ENCODE data around the gene ZC3H12C. TPM values are rescaled to one million over a fixed set of nuclear protein-coding genes. Genes with fewer than 3 reads are reported as not detected.
"Not testable (repeated sequence)": the region's sequence is repeated elsewhere in the genome, so short reads cannot be mapped to it uniquely, and the experiment has no call there.

Gene ZC3H12C
- total RNA-seq, 2 donors from 2014 or later: 0.02 to 0.54 TPM

DNA sequence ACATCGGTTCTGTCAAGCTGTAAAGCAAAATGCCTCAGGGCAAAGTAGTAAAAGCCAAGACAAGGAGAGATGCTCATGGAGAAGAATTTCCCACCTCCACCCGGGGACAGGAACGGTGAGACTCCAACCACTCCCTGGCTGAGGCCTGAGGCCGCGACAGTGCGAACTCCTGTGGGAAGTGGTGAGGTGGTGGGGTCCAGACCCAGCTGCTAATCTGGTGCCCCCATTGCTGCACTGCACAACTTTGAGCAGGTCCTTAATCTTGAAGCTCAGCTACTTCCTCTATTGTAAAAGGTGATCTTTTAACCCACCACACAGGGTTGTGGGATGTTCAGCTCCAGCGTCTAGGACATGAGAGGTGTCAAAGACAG is 83.9 kb downstream of the ZC3H12C start:
- DNase-seq (ENCODE audit: low spot score in 2 of 2): no peak
- H3K36me3 Mint-ChIP-seq: no peaks in the 10 kb centered on the region
- ATAC-seq: no peak
- no peak overlapping the region for H3K27ac Mint-ChIP-seq
- H3K9me3 Mint-ChIP-seq: no peaks in the 10 kb centered on the region

DNA sequence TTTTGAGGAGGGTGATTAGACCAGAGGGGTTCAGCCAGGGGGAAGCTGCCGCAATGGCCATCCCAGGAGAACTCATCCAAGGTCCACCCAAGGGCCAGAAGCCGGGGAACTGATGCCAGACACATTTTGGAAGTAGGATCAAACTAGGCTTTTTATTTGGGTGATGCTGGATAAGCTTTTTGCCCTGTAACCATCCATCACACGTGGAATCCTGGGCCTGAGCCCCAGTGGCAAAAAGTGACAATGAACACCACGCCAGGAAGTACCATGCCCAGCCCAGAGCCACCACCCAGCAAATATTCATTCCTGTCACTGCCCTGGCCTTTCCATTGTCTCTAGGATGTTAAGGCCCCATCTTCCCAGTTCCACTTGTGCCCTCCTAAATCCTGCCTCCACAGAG is 85.9 kb downstream of the ZC3H12C start:
- H3K27ac Mint-ChIP-seq: peak overlapping the region in 1 of 2 donors; percentile 0
- no peaks in the 10 kb centered on the region for H3K9me3 Mint-ChIP-seq
- ATAC-seq: no peak
- H3K36me3 Mint-ChIP-seq: no peaks in the 10 kb centered on the region
- no peak for DNase-seq (ENCODE audit: low spot score in 2 of 2)

DNA sequence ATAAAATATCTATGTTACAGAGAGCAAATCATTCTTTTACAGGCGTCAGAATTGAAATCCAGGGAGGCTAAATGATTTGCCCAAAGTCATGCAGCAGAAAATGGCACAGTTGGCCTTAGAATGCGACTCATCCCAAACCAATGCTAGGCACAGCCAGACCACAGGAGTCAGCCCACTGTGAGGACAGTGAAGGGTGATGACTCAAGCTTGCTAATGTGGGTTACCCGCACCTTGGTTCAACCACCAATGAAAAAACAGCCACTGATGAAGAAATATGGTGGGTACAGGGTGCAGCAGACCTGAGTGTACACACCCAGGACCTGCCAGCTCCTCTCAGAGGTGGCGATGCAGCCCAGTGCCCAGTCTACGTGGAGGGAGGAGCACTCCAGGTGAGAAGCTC is 89.7 kb downstream of the ZC3H12C start:
- DNase-seq (ENCODE audit: low spot score in 2 of 2) (no peak), ATAC-seq (peak; percentile 45 to 79)
- Mint-ChIP-seq H3K9me3 (no peaks in the 10 kb centered on the region), H3K27ac (no peak overlapping the region), H3K36me3 (no peaks in the 10 kb centered on the region)

DNA sequence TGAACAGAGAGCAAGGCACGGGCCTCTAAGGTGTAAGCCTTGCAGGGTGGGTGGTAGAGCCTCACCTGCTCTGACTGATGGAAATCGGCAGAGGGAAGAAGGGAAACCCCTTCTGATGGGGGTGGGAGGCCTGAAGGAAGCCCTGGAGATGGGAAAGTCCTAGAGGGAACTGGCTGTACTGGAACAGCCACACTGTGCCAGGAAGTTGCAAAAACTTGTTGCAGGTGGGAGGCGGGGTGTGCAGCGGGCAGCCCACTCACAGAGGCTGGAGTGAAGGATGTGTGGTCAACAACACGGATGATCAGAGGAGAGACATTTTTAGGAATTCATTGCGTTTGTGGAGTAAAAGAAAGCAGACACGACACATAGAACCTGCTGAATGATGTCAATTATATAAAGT is 91.3 kb downstream of the ZC3H12C start:
- Mint-ChIP-seq H3K36me3 (no peaks in the 10 kb centered on the region), H3K27ac (no peak overlapping the region), H3K9me3 (no peaks in the 10 kb centered on the region)
- DNase-seq (ENCODE audit: low spot score in 2 of 2): no peak
- no peak for ATAC-seq

DNA sequence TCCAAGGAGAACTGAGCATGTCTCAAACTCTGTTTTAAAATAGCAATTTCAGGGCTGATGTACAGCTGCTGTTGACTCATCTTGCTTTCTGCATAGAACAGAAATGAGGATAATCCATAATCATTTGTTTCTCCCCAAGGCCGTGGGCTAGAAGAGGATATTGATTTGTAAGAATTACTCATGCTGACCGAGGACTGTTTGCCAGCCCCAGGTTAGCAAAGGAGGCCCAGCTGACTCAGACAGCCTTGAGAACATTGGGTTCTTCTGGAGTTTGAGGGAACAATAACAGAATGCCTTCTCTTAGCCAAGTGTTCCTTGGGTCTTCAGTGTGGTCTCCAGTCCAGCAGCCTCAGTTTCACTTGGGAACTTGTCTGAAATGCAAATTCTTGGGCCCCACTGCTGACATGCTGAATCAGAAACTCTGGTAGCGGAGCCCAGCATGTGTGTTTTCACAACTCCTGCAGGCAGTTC is 92.0 kb downstream of the ZC3H12C start:
- H3K36me3 Mint-ChIP-seq: no peaks in the 10 kb centered on the region
- no peak for ATAC-seq

DNA sequence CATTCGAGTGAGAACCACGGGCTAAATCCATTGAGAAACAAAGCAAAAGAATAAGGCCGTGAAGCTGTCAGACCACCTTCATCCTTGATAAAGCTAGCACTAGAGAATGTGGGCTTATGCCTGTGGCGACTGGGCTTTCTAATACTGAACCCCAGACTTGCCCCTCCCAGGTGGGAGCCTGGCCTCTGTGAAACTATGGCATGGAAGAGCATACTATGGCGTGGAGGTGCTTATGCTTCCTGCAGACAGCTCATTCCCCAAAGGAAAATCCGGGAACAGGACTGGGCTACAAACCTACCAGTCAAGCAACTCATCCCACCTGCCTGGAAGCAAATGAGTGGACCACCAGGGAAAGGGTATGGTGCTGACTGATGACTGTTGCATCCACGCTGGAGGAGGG is 92.4 kb downstream of the ZC3H12C start:
- no peak for DNase-seq (ENCODE audit: low spot score in 2 of 2)
- H3K27ac Mint-ChIP-seq: no peak overlapping the region
- H3K9me3 Mint-ChIP-seq: no peaks in the 10 kb centered on the region
- no peaks in the 10 kb centered on the region for H3K36me3 Mint-ChIP-seq
- no peak for ATAC-seq

More for the DNA sequence above, 92.0 kb downstream of the ZC3H12C start:
- Mint-ChIP-seq H3K9me3 (no peaks in the 10 kb centered on the region), H3K27ac (no peak overlapping the region)
- no peak for DNase-seq (ENCODE audit: low spot score in 2 of 2)

DNA sequence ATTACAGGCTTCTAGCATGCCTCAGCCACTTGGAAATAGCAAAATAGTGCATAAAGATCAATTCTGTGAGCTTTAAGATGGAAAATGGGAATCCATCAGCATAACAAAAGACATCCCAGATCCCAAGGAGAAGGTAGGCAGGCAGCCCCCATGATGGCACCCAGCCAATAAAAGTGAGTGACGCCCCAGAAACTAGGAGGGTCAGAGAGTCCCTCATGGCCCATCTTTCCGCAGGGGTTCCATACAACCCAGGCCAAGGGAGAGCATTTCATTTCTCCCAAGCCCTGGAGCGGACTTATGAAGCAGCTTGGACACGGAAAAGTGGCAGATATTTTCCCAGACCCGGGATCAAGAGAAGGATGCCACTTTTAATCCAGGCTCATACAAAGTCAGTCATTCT is 93.3 kb downstream of the ZC3H12C start:
- Mint-ChIP-seq H3K36me3 (no peaks in the 10 kb centered on the region), H3K27ac (peak overlapping the region in 1 of 2 donors; percentile 35), H3K9me3 (no peaks in the 10 kb centered on the region)
- no peak for DNase-seq (ENCODE audit: low spot score in 2 of 2)
- no peak for ATAC-seq

DNA sequence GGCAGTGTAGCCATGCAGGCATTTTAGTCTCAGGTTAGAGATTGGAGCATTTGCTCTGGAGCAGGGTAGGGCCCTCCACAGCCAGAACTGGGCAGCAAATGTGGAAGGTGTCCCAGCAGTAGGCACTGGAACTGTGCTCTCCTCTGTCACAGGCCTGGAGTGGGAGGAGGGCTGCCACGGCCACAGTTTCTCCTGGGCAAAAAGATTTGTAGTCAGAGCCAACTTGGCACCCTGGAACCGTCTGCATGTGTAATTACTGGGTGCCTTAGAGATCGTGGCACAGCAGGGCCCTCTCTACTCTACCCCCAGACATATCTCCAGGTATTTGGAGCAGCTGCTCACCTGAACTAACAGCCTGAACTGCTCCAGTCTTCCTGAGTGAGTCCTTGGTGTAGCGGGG is 93.7 kb downstream of the ZC3H12C start:
- no peaks in the 10 kb centered on the region for H3K36me3 Mint-ChIP-seq
- no peak for DNase-seq (ENCODE audit: low spot score in 2 of 2)
- ATAC-seq: no peak
- H3K27ac Mint-ChIP-seq: no peak overlapping the region
- H3K9me3 Mint-ChIP-seq: no peaks in the 10 kb centered on the region

DNA sequence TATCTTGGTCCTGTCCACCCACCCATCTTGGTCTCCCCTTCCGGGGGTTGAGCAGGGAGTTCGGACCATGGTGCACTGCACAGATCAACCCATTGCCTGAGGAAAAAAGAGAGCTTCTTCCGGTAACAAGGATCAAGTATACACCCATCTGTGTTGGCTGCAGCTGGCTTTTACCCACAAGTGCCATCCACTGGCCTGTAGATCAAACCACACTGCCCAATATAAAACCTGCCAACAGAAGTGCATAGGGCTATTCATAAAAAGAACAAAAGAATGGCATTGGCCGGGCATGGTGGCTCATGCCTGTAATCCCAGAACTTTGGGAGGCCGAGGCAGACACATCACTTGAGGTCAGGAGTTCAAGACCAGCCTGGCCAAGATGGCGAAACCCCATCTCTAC is 94.5 kb downstream of the ZC3H12C start:
- H3K36me3 Mint-ChIP-seq: no peaks in the 10 kb centered on the region

DNA sequence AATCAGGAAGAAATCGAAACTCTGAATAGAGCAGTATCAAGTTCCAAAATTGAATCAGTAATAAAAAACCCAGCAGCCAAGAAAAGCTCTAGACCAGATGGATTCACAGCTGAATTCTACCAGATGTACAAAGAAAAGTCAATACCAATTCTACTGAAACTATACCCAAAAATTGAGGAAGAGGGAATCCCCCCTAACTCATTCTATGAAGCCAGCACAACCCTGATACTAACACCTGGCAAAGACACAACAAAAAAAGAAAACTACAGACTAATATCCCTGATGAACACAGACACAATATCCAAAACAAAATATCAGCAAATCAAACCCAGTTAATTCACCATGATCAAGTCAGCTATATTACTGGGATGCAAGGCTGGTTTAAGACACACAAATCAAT is 97.7 kb downstream of the ZC3H12C start:
- H3K27ac Mint-ChIP-seq: no peak overlapping the region
- H3K36me3 Mint-ChIP-seq: no peaks in the 10 kb centered on the region
- peaks cover 0 to 4% of the 10 kb centered on the region in 2 donors for H3K9me3 Mint-ChIP-seq
- ATAC-seq (no peak), DNase-seq (ENCODE audit: low spot score in 2 of 2) (no peak)

More for the DNA sequence above, 94.5 kb downstream of the ZC3H12C start:
- DNase-seq (ENCODE audit: low spot score in 2 of 2): no peak
- H3K27ac Mint-ChIP-seq: no peak overlapping the region
- no peaks in the 10 kb centered on the region for H3K9me3 Mint-ChIP-seq
- ATAC-seq: no peak

DNA sequence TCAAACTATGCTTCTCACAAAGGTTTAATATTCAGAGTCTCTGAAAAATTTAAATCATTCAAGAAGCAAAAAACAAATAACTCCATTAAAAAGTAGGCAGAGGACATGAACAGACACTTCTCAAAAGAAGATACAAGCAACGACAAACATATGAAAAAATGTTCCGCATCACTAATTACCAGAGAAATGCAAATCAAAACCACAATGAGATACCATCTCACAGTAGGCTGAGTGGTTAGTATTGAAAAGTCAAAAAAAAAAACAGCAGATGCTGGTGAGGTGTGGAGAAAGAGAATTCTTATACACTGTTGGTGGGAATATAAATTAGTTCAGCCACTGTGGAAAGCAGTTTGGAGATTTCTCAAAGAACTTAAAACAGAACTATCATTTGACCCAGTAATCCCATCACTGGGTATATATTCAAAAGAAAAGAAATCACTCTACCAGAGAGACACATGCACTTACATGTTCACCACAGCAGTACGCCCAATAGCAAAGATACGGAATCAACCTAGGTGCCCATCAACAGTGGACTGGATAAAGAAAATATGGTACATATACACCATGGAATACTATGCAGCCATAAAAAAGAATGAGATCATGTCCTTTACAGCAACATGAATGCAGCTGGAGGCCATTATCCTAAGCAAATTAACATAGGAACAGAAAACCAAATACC is 99.6 kb downstream of the ZC3H12C start:
- not testable (repeated sequence) for ATAC-seq; DNase-seq (ENCODE audit: low spot score in 2 of 2); H3K36me3 Mint-ChIP-seq; H3K27ac Mint-ChIP-seq; H3K9me3 Mint-ChIP-seq

DNA sequence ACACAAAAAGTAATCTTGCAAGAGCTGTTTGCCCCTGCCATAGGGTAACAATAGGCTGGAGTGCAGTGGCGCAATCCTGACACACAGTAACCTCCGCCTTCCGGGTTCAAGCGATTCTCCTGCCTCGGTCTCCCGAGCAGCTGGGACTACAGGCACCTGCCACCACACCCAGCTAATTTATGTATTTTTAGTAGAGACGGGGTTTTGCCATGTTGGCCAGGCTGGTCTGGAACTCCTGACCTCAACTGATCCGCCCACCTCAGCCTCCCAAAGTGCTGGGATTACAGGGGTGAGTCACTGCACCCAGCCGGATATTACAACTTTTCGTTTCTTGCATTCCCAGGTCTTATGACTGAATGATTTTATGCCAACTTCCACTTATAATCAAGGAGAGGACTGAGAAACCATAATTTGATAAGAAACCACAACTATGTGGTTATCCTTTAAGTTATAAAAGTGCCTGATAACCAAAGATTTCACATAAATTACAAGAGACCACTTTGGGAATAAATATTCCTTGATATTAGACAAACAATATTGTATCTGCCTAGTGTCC is 101.1 kb downstream of the ZC3H12C start:
- not testable (repeated sequence) for H3K27ac Mint-ChIP-seq, H3K9me3 Mint-ChIP-seq

DNA sequence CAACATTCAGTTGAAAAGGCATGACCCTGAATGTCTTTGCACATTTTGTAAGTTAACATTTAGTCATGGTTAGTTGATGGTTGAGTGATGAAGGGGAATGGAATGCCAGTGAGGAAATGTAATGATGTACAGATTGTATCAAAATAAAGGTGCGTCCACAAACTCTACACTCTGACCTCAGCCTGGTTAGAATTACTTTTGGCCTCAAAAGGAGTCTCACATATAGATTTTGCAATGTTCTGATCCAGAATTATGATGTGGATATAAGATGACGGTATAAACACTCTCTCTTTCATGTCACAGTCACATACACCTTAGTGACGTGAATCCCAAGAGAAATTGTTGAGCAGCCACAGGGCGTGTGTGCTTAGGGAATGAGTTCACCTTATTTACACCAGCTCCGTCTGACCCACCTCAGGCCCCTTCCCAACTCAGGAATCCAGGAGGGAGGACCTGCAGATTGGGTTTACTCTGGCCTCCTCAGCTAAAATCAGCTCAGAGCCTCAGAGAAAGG is 103.1 kb downstream of the ZC3H12C start:
- H3K9me3 Mint-ChIP-seq: peaks cover 0 to 4% of the 10 kb centered on the region in 2 donors

More for the DNA sequence above, 101.1 kb downstream of the ZC3H12C start:
- H3K36me3 Mint-ChIP-seq; DNase-seq (ENCODE audit: low spot score in 2 of 2); ATAC-seq: not testable (repeated sequence)

DNA sequence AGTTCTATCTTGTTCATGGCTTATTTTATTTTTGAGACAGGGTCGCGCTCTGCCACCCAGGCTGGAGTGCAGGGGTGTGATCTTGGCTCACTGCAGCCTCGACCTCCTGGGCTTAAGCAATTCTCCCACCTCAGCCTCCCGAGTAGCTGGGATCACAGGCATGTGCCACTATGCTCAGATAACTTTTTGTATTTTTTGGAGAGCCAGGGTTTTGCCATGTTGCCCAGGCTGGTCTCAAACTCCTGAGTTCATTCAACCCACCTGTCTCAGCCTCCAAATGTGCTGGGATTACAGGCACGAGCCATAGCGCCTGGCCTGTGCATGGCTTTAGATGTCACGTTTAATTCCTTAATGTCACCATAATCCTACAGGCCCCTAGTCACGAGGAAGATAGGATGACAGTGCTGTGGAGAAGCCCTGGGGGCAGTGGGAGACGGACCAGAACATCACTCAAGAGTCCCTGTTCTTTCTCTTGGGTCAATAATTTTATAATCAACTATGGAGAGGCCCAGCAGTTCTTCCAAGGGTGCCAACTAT is 103.8 kb downstream of the ZC3H12C start:
- DNase-seq (ENCODE audit: low spot score in 2 of 2) (no peak), ATAC-seq (no peak)

More for the DNA sequence above, 103.1 kb downstream of the ZC3H12C start:
- no peak for ATAC-seq
- DNase-seq (ENCODE audit: low spot score in 2 of 2): no peak
- no peaks in the 10 kb centered on the region for H3K36me3 Mint-ChIP-seq
- no peak overlapping the region for H3K27ac Mint-ChIP-seq

DNA sequence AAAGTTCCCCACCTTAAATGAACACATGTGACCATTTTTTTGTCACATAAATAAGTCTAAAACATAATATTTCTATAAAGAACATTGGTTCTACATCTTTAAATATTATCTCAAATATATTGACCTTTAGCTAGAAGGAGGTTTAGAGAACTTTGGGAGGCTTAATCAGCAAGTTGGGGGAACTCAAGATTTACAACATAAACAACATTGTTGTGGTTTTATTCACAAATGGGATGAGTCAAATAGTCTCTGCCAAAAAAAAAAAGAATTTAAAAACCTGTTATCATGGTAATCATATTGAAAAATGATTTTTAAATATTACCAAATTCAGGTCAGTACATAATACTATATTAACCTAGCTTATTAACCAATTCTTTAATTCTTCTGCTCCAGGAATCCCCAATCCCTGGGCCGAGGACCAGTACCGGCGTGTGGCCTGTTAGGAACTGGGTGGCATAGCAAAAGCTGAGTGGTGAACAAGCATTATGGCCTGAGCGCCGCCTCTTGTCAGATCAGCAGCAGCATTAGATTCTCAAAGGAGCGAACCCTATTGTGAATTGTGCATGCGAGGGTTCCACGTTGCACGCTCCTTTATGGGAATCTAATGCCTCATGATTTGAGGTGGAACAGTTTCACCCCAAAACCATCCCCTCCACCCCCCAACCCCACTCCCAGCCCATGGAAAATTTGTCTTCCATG is 105.0 kb downstream of the ZC3H12C start:
- H3K36me3 Mint-ChIP-seq: no peaks in the 10 kb centered on the region
- ATAC-seq: no peak
- H3K27ac Mint-ChIP-seq: no peak overlapping the region

More for the DNA sequence above, 103.8 kb downstream of the ZC3H12C start:
- H3K36me3 Mint-ChIP-seq: no peaks in the 10 kb centered on the region
- no peak overlapping the region for H3K27ac Mint-ChIP-seq
- peaks cover 0 to 4% of the 10 kb centered on the region in 2 donors for H3K9me3 Mint-ChIP-seq

DNA sequence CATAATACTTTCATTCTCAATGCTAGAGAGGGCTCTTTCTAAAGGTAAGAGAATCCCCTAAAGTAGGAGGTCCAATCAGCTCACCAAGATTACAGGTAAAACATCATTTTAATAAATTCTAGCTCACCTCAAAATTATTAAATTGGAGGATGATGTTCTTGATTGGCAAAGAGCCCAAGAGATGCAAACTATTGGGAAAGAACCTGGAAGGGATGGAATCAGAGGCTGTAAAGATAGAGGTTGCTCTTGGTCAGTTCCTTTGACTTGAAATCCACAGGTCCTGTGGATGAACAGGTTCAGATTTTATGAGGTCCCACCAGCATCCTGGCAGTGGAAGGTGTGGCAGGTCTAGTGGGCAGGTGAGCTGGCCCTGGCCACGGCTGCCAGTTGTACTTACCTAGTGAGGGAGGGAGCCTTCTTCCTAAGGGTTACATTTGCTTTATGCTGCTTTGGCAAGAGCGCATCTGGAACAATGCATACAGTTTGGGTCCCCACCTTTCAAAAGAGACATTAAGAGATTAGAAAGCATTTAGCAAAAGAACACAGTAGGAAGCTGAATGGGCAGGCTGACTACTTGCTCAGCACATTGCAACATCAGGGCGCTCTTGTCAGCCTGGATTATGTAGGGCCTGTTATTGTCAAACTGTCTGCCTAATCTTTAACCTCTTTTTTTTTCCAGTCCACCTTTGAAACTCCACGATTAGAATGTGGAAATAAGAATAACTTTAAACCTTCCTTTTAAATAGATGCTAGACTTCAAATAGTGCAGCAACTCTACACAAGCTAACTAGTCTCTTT is 106.2 kb downstream of the ZC3H12C start:
- H3K9me3 Mint-ChIP-seq: no peaks in the 10 kb centered on the region
- DNase-seq (ENCODE audit: low spot score in 2 of 2) (no peak), ATAC-seq (no peak)
- no peaks in the 10 kb centered on the region for H3K36me3 Mint-ChIP-seq
- no peak overlapping the region for H3K27ac Mint-ChIP-seq

More for the DNA sequence above, 105.0 kb downstream of the ZC3H12C start:
- no peaks in the 10 kb centered on the region for H3K9me3 Mint-ChIP-seq
- DNase-seq (ENCODE audit: low spot score in 2 of 2): no peak

Measured in activated naive CD4-positive, alpha-beta T cell treated with anti-CD3 and anti-CD28 coated beads, Interleukin-2, amount 50 U/mL, for 72 hours (primary cell).